Measurements from ENCODE around the gene CSNK2B.
"Not testable (repeated sequence)": the region's sequence is repeated elsewhere in the genome, so short reads cannot be mapped to it uniquely, and the experiment has no call there.

Gene CSNK2B

DNA sequence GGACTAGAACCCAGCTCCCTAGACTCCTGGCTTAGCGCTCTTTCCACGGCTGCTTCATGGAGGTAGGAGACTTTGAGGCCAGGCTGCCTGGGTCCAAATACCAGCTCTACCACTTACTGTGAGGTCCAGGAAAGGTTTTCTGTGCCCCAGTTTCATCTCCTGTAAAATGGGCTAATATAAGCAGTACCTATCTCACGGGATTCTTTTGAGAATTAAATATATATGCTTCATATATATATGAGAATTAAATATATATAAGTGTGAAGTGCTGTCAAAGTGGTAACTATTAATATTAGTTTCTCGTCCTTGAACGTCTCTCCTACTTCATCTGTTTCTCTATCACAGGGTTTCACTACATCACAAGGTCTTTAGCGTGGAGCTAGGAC, 25.2 kb downstream of the CSNK2B start:
- no peak for DNase-seq

DNA sequence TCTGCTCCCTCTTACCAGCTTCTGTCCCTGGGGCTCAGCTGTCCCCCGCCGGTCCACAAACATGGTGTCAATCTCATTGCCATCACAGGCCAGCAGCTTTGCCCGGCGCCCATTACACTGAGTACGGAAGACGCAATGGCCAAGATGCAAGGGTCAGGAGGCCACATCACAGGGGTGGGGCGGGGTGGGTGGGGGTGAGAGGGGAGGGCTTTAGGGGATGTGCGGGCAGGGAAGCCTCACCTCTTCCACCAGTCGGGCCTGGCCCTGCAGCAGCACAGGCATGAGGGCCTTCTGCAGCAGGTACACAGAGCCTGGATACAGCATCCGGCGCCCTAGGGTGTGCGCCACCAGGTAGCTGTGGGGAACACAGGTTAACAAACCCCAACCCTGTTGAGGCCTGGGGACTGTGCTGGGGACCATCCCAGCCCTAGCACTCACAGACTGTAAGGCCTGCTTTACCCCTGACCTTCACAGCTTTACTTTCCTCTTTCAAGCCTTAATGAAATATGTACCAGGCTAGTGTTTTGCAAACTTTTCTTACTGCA, 25.8 kb downstream of the CSNK2B start:
- DNase-seq: no peak

DNA sequence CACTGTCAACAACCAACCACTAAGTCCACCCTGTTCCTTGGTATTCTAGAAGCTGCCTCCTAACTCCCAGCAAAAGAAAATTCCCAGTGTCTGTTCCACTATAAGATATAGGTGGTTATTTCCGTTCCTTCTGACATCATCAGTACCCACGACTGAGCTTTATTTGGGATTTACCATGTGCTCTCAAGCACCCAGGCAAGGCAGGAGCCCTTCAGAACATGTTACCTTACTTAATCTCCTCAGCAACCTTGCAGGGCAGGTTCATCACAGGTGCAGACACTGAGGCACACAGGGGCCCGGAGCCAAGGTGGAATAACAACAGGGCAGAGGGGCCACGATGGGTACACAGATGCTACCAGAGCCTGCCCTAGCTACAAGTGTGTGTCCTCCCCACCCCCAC, 26.5 kb downstream of the CSNK2B start:
- no peak for DNase-seq

DNA sequence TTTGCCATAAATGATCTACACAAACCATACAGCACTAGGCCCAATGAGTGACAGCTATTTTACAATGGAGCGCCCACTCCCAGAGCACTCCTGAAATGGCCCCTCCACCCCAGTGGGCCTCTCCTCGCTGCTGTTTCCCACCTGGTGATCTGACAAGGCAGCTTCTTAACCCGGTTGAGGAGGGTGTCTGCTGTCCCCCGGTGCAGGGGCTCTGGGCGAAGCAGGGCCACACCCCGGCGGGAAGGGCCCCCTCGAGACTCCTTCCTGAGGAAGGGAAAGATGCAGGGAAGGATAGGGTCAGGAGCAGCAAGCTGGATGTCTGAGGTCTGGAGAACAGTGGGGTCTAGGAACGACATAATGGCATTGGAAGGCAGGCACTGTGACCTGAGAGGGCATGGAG, 27.0 kb downstream of the CSNK2B start:
- DNase-seq: no peak

DNA sequence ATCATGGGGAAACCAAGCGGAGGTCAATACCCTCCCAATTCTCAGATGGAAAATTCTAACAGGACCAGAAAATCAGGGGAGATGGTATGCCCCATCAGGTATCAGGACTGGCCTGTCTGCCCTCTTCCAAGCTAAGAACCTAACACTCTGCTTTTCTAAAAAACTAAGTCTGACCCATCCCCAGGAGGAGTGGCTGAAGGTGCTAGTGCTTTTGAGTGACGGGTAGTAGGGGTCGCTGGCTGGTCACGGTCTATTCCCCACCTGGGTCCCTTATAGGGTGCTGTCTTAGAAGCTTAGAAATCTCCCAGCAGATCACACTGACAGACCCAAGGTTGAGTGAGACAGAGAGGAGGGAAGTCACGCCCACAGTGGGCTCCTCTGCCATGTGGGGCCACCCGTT, 27.7 kb downstream of the CSNK2B start:
- no peak for DNase-seq

DNA sequence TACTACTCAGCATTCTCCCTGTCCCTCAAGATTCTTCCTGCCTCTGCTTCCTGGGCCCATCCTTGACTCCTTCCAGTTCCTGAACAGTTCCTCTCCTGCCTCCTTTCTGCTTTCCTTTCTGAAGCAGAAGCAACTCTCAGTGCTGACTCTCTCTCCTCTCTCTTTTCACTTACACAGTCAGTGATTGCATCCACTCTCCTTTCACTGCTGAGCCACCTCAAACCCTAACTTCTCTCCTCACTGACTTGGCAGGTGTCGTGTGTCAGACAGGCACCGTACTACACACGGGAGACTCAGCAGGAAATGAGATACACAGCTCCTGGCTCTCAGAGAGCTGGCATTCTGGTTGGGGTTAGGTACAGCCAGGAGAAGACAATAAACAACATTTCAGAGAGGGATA, 31.7 kb downstream of the CSNK2B start:
- no peak for DNase-seq

DNA sequence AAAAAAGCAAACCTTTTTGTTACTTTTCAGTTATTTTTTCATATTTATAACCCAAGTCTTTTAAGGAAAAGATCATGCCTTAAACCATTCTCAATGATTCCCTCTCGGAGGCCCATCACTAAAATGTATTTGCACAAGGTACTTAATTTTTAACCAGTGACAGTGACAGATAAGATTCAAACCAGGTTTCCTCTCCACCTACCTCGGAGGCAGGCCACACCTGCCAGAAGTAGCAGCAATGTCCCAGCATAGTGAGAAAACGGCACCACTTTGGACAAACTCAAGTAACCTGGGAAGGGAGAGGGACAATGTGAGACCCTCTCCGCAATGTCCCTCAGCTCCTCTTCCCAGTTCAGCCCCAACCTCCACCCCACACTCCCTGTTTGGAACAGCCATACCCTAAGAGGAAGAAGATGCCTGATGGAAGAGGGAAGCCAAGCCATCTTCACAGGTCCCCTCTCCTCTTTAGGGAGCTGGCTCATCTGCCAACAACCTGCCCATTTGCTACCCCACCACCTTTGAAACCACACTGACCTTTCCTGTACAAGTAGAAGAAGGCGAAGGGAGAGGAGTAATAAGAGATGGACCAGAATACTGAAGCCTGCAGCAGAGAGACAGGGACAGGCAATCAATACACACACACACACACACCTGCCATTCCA, 35.0 kb downstream of the CSNK2B start:
- DNase-seq: no peak

DNA sequence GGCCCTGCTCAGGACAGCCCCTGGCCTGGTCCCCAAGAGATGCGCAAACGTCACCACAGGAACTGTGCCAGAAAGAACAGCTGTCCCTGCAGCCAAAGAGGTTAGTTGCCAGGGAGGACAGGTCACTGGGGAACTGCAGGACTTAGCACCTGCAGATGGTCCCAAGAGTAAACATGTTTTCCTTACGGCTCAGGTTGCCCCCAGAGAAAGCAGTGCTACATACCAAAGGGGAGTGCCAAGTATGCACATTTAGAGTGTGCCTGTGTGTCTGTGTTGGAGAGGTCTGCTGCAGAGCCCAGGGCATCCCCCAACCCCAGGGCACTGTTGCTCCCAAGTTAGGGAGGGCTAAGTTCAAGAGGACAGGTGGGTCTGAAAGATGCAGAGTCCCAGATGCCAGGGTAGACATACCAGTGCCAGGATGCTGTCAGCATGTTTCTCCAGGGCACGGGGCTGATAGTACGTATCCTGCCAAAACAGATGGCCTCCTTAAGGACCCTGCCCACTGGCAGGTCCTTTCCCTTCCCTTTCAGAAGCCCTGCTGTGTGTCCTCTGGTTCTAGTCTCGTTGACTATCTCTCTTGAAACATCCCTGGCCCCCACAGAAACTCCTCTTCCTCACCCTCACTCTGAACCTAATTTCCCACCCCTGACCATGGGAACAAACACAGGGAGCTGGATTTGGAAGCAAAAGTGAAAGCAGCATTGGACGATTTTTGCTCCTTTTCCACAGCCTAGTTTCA, 36.0 kb downstream of the CSNK2B start:
- DNase-seq: no peak

DNA sequence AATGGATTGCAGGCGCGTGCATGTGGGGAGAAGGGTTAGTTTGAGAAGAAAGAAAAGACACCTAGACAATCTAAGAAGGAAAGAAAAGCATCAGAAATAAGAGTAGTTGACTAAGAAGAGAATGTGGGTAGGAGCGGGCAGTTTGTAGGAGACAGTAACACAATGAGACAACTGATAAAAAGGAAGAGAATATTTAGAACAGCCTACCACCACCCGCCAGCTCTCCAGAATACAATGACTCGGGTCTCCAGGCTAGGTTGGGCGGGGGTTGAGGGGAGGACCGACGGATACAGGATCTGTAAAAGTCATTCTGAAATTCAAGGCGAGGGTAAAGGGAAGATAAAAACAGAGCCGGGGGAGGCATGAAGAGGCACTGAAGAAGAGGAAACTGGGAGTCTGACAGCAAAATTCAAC, 36.5 kb downstream of the CSNK2B start:
- no peak for DNase-seq

DNA sequence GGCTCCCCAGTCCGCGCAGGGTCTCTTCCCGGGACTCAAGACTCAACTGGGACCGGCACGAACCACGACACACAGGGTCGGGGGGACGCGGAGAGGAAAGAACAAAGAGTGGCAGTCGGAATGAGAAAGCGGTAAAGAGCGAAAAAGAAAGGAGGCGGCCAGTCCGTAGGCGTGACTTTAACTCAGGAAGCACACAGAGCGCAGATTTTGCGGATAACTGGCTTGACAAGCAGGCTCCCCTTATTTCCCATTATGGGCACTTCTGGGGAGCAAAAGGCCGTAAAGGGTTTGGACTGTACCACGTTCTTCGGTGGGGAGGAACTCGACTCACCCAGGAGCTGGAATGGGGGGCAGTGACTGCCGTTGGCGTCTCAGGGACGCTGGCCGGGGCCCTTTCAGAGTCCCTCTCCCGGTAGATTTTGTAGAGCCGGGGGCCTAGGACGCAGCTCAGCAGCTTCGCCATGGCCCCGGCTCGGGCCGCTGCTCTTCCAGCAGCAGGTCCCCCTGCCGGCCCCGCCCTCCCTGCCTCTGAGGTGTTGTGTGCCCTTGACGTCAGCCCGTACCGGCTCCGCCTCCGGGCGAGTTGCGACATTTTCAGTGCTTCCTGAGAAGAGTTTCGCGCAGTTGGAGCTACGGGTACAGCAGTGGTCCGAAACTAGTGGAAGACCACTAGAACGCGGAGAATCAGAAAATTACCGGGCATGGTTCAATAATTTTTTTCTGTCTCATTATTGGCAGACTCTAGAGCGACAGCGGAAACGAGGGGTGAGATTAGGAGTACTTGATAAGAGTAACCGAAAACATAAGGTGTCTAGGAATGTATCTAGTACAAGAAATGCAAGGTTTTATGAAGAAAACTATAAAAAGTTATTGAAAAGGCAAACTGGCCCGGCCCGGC, 37.2 kb downstream of the CSNK2B start, which contains the start of gene ABHD16A:
Gene ABHD16A (minus strand): TSS at position 506 of the 898 bp plus-strand sequence. CDS start 43 bp downstream, at position 463.
- peak; percentile 98 for DNase-seq

DNA sequence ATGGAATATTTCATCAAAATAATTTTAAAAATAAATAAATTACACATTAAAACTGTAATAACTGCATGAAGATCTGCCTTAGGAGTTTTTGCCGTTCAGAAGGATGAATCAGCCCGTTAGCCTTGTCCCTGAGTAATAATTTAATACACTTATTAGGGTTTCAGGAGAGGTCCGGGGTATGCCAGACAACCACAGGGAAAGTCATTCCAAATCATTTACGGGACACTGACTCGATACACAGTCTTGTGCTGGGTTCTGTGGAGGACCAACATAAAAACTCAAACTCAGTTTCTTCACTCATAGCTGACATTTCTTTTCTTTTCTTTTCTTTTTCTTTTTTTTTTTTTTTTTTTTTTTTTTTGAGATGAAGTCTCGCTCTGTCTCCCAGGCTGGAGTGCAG, 40.1 kb downstream of the CSNK2B start:
- no peak for DNase-seq

DNA sequence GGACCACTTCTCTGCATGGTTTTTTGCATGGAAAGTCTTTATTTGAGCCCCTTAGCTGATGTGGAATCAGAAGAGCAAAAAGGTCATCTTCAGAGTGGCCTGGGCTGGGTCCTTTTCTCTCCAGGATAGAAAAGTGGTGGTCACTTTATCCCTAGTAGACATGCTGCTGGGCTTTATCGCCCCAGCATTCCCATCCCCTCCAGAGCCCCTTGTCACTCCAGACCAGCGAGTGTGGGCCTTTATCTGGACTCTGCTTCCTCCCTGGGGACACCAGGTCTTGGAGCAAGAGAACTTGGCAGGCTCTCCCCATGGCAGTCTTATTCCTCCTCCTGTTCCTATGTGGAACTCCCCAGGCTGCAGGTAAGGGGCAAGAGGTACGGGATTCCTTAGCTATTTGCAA, 40.7 kb downstream of the CSNK2B start, which contains the start of gene LY6G6F:
Gene LY6G6F (plus strand): TSS at position 268 of the 400 bp plus-strand sequence. CDS start 41 bp downstream, at position 309.
- DNase-seq: no peak

DNA sequence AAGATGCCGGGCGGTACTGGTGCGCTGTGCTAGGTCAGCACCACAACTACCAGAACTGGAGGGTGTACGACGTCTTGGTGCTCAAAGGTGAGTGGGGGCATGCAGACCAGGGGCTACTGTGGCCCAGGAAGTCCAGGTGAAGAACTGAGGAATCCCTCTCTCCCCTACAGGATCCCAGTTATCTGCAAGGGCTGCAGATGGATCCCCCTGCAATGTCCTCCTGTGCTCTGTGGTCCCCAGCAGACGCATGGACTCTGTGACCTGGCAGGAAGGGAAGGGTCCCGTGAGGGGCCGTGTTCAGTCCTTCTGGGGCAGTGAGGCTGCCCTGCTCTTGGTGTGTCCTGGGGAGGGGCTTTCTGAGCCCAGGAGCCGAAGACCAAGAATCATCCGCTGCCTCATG, 41.8 kb downstream of the CSNK2B start:
- no peak for DNase-seq

DNA sequence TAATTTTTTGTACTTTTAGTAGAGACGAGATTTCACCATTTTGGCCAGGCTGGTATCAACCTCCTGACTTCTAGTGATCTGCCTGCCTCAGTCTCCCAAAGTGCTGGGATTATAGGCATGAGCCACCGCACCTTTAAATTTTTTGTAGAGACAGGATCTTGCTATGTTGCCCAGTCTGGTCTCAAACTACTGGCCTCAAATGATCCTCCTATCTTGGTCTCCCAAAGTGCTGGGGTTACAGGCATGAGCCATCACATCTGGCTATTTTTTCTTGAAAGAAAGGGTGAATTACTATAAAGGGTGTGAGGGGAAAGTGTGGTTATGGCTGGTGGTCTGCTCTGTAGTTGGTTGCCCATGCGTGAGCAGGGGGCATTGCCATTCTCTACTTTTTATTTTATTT, 42.3 kb downstream of the CSNK2B start:
- DNase-seq: no peak

DNA sequence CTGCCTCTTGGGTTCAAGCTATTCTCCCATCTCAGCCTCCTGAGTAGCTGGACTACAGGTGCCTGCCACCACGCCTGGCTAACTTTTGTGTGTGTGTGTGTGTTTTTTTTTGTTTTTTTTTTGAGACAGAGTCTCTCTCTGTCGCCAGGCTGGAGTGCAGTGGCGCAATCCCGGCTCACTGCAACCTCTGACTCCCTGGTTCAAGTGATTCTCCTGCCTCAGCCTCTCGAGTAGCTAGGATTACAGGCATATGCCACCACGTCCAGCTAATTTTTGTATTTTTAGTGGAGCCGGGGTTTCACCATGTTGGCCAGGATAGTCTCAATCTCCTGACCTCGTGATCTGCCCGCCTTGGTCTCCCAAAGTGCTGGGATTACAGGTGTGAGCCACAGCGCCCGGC, 43.3 kb downstream of the CSNK2B start:
- DNase-seq: not testable (repeated sequence)

DNA sequence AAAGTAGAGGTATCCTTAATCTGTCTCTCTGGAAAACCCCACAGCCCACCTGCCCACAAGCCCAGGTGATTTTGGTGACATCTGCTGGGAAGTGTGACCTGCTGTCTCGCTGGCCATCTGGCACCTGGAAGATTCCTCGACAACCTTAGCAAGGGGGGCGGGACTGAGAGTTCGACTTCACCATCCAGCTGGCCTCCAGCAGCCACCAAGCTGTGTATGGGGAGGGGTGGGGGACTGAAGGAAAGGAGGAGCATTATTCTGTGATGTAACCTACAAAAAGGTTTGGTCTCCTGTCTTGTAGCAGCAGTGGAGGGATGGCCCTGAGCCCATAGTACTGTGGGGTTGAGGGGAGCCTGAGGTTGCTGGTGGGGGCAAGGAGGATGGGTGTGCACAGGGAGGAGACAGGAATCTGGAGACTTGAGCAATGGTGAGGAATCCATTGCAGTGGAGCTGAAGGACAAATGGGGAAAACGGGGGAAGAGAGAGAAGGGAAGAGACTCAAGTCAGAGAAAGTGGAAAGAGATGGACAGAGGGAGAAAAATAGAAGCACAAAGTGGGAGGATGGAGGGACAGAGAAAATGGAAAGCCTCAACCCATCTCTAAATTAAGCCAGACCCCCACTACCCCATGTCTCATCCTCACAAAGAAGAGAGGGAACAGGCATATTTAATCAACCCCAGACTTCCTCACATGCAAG, 44.8 kb downstream of the CSNK2B start:
- DNase-seq: no peak

DNA sequence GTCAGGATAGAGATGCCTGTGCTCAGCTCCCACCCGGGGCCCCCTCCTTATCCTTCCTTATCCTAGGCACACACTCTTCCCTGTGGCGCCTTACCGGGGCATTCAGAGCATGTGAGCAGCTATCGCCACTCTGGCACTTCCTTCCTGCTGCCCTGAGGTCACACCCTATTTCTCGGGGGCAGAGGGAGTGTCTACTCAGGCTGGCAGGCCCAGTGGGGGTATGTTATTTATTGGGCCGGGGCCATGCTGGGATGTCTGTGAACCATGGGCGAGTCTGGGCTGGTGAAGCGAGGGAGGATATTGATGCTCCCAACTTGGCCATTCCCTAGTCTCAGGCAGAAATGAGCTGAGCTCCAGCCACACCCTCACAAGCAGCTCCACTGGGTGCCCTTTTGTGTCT, 45.4 kb downstream of the CSNK2B start:
- DNase-seq: no peak

DNA sequence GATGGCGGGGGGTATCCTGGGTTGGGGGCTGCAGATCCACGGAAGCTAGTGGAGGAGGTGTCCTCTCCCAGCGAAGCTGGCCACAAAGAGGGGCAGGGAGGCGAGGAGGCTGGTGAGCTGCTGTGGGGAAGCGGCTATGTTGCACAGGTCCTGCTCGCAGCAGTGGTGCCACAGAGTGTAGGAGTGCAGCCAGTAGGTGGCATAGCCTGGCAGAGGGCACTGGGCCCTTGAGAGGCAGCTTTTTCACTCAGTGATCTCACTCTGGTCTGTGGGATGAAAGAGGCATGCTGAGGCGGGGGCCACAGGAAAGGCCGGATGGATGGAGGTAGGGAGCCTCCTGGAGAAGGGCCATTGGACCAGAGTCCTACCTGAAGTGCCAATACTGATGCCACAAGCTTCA, 46.4 kb downstream of the CSNK2B start:
- DNase-seq: peak; percentile 29

DNA sequence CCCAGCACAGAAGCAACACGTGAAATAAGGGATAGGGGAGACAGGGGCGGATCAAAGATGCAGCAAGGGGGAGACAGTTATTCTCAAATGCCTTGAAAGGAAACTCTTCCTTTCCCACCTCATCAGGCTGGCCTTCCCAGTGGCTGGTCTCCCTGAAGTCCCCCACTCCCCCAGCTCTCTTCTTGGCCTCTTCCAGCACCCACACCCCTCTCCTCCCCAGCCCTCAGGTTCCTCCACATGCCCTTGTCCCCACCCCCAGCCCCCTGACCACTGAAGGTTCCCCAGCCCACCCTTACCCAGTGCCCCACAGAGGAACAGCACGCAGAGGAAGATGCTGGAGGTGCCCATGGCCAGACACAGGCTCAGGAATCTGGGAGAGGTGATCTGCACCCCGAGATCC, 47.6 kb downstream of the CSNK2B start:
- no peak for DNase-seq

DNA sequence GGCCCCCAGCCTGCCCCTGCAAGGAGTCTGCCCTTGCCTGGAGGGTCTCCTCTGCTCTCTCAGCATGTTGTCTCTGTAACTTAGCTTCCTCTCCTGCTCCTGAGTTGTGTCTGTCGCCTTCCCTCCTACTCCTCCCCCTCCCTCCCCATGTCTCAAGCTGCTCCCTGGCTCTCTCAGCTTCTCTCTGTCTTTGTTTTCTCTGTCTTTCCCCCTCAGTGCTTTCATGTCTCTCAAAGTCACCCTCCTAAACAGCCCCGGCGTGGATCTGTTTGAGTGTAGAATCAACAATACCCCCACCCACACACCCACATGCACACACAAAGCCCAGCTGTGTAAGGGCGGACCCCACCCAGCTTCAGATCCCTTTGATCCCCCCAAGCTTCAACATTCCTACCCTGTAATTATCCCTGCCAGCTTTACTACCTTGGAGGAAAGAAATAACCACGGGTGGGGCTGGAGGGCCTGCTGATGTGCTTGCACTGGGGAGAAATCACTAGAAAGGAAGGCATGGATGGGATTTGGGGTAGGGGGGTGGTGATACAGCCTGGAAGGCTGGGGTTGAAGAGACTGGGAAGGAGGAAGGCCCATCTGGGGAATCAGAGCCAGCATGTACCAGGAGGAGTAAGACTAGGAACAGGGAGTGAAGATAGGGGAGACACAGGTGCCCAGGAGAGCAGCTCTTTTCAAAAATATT, 48.3 kb downstream of the CSNK2B start:
- DNase-seq: no peak

DNA sequence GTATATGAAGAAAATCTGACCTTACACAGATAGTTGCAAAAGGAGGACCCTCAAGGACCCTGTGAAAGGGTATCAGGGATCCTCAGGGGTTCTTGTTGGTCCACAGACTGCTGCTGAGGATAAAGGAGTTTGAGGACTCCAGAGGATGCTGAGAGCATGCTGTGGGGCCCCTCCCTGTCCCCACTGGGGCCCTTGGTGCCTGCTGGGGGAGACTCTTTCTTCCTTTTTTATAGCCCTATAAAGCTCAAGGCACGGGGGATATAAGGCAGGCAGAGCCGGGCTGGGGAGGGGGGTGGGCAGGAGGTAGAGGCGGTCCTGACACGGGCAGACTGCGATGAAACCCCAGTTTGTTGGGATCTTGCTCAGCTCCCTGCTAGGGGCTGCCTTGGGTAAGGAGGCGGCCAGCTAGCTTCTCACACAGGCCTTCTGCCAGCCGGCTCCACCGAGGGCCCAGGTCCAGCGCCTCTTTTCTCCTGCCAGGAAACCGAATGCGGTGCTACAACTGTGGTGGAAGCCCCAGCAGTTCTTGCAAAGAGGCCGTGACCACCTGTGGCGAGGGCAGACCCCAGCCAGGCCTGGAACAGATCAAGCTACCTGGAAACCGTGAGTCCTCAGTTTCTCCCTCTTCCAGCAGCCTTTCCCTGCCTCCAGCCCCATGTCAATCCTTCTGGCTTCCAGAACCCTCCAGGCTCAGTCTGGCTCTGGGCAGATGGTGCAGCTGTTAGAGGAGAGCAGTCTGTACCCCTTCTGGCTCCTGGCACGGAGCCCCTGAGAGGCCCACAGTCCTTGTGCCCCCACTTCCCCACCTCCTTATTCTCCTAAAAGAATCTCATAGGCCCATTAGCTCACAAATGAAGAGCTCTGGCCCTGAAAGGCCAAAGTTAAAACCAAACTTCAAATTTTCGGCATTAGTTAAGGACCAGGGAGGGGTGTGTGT, 49.4 kb downstream of the CSNK2B start, which contains the start of gene LY6G6D:
Gene LY6G6D (plus strand): TSS at position 327 of the 937 bp plus-strand sequence. CDS start 8 bp downstream, at position 335.
- no peak for DNase-seq

Measured in CD4-positive, alpha-beta T cell treated with Interferon gamma for 1 hour (primary cell).